ENCODE results near the gene RAB1B.
A peak's percentile ranks its signal among the peaks of the same experiment; 100 is the strongest.

The RAB1B gene

DNA sequence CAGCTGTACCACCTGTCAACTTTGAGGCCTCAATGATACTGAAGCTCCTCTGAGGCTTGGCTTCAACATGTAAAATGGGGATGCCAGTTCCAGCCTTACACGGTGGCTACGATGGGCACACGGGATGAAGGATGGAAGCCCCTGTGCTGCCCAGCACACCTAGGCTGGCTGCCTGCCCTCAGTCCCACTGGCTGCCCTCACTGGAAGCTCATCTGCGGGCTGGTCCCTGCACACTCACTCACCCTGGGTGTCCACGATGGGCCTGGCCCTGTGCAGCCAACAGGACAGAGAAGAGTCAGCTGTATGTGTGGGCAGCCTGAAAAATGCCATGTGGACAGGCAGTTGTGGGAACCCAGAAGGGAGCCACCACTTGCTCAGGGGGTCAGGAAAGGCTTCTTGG, 18.3 kb downstream of the RAB1B start:
- Histone ChIP-seq H3K27me3 (replicated peaks in 2 of 5; ENCODE audit: control insufficient read depth in 4 of 5, insufficient read depth in 5 of 5, low read length in 4 of 5) (peaks cover 0 to 17% (median 10%) of the 10 kb centered on the region in 5 experiments), H3K4me3 (ENCODE audit: control insufficient read depth in 1 of 7, extremely low read depth in 1 of 7, insufficient read depth in 4 of 7, low read depth in 2 of 7, low read length in 6 of 7) (no peak overlapping the region), H3K27ac (ENCODE audit: insufficient read depth in 1 of 2, low read depth in 1 of 2, low read length in 2 of 2, poor library complexity in 1 of 2, severe bottlenecking in 2 of 2) (no peak overlapping the region), H3K4me1 (ENCODE audit: control extremely low read depth in 1 of 4, control insufficient read depth in 4 of 4, insufficient read depth in 4 of 4, low read length in 3 of 4) (peaks cover 0 to 40% (median 36%) of the 10 kb centered on the region in 4 experiments), H3K36me3 (ENCODE audit: control insufficient read depth in 4 of 4, insufficient read depth in 4 of 4, low read length in 3 of 4) (peaks cover 0 to 8% (median 2%) of the 10 kb centered on the region in 4 experiments), H3K9me3 (ENCODE audit: control extremely low read depth in 1 of 5, control insufficient read depth in 4 of 5, insufficient read depth in 2 of 5, low read depth in 1 of 5, low read length in 4 of 5) (no peaks in the 10 kb centered on the region)
- 99% methylated on average over 5 of the region's 5 CpGs for WGBS (ENCODE audit: insufficient coverage)
- no peak for DNase-seq
- CTCF ChIA-PET: interaction anchor here (0.6 to 11.6 kb wide), 5 partner anchors 16 to 64 kb away, joined by 3 to 100 read pairs (median 14); no protein-coding TSS in a partner anchor
- POLR2A ChIA-PET: interaction anchor here (0.6 to 0.7 kb wide), 3 partner anchors 27 to 181 kb away, joined by 3 to 7 read pairs (median 4); no protein-coding TSS in a partner anchor

DNA sequence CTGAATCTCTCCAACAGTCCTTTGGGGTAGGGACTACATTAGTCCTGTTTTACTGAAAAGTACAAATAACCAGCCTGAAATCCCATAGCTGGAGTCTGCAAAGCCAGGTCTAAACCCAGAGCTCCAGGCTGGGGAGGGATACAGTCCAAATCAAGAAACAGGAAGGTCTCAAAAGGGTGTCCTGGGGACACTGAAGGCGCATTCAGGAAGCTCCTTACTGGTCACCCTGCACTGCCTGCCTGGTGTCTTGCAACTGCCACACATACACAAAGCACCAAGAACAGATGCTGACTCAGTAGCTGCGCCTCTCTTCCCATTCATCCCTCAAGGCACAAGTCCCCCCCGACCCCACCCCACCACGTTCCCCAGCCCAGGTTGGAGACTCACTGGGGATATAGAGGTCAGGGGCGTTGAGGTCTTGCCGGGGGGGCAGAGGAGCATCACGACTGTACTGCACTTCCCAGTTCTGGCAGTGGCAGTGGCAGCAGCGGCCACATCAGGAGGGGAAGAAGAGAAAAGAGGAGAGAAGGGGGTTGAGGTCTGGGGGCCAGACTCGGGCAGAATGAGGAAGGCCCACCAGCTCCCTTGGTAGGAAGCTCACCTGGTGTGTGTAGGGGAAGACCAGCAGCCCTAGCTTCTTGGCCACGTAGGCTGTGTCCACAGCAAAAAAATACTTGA, 18.9 kb downstream of the RAB1B start:
- H3K4me1 ChIP-seq (ENCODE audit: control extremely low read depth in 1 of 4, control insufficient read depth in 4 of 4, insufficient read depth in 4 of 4, low read length in 3 of 4): peaks cover 0 to 42% (median 36%) of the 10 kb centered on the region in 4 experiments
- no peak for DNase-seq
- peak overlapping the region in 3 of 7 experiments; percentile 81 to 93 (median 90) for H3K4me3 ChIP-seq (ENCODE audit: control insufficient read depth in 1 of 7, extremely low read depth in 1 of 7, insufficient read depth in 4 of 7, low read depth in 2 of 7, low read length in 6 of 7)
- H3K36me3 ChIP-seq (ENCODE audit: control insufficient read depth in 4 of 4, insufficient read depth in 4 of 4, low read length in 3 of 4): peaks cover 0 to 8% (median 2%) of the 10 kb centered on the region in 4 experiments
- H3K9me3 ChIP-seq (ENCODE audit: control extremely low read depth in 1 of 5, control insufficient read depth in 4 of 5, insufficient read depth in 2 of 5, low read depth in 1 of 5, low read length in 4 of 5): no peaks in the 10 kb centered on the region
- POLR2A ChIA-PET: interaction anchor here (0.6 kb wide), 2 partner anchors 118 to 180 kb away, joined by 3 to 4 read pairs; no protein-coding TSS in a partner anchor
- 65% methylated on average over 5 of the region's 10 CpGs for WGBS (ENCODE audit: insufficient coverage)
- H3K27ac ChIP-seq (ENCODE audit: insufficient read depth in 1 of 2, low read depth in 1 of 2, low read length in 2 of 2, poor library complexity in 1 of 2, severe bottlenecking in 2 of 2): no peak overlapping the region
- CTCF ChIA-PET: interaction anchor here (1.2 to 11.6 kb wide), 7 partner anchors 16 to 87 kb away, joined by 3 to 100 read pairs (median 7); partner anchors contain the start of gene RIN1
- H3K27me3 ChIP-seq (replicated peaks in 2 of 5; ENCODE audit: control insufficient read depth in 4 of 5, insufficient read depth in 5 of 5, low read length in 4 of 5): peaks cover 0 to 23% (median 10%) of the 10 kb centered on the region in 5 experiments

DNA sequence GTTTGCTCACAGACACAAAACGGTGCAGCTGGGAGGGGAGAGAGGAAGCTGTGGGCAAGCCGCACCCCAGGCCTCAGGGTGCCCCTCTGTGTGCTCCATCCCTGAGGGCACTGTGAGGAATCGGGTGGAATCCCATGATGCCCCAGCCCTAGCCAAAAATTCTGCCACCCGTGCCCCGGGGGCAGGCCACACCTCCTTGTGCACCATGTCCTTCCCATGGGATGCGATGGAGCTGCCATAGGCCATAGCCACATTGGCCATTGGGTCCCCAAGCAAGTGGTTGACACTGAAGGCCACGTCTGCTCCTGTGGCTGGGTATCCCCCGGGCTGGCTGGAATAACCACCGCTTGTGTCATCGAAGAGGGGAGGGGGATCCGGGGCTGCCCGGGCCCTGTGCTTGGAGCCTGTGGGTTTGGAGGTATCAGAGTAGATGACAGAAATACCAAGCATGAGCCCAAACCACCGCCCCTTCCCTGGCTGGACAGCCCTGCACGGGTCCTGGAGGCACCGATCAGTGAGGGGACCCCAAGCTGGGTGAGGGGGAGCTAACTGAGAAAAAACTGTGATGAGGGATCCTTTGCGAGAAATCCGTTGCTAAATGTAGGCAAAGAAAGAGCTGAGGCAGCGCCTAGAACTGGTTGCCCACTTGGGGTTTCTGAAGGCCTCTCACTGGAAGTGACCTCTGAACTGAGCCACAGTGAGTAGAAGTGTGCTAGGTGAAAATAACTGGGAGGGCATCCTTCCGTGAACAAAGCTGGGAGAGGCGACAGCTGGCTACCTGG, 19.6 kb downstream of the RAB1B start:
- Histone ChIP-seq H3K9me3 (ENCODE audit: control extremely low read depth in 1 of 5, control insufficient read depth in 4 of 5, insufficient read depth in 2 of 5, low read depth in 1 of 5, low read length in 4 of 5) (no peaks in the 10 kb centered on the region), H3K4me1 (ENCODE audit: control extremely low read depth in 1 of 4, control insufficient read depth in 4 of 4, insufficient read depth in 4 of 4, low read length in 3 of 4) (peaks cover 0 to 37% (median 32%) of the 10 kb centered on the region in 4 experiments), H3K36me3 (ENCODE audit: control insufficient read depth in 4 of 4, insufficient read depth in 4 of 4, low read length in 3 of 4) (peaks cover 0 to 8% (median 2%) of the 10 kb centered on the region in 4 experiments), H3K27me3 (replicated peaks in 2 of 5; ENCODE audit: control insufficient read depth in 4 of 5, insufficient read depth in 5 of 5, low read length in 4 of 5) (peaks cover 0 to 30% (median 17%) of the 10 kb centered on the region in 5 experiments), H3K4me3 (ENCODE audit: control insufficient read depth in 1 of 7, extremely low read depth in 1 of 7, insufficient read depth in 4 of 7, low read depth in 2 of 7, low read length in 6 of 7) (peak overlapping the region; percentile 64 to 93 (median 80)), H3K27ac (ENCODE audit: insufficient read depth in 1 of 2, low read depth in 1 of 2, low read length in 2 of 2, poor library complexity in 1 of 2, severe bottlenecking in 2 of 2) (peak overlapping the region; percentile 33 to 83)
- ChIA-PET POLR2A (interaction anchor here (1.2 kb wide), 1 partner anchor 56 kb away, joined by 5 read pairs; no protein-coding TSS in a partner anchor), CTCF (interaction anchor here (1.2 to 11.6 kb wide), 9 partner anchors 17 to 88 kb away, joined by 3 to 100 read pairs (median 7); partner anchors contain the start of gene RIN1)
- no peak for DNase-seq
- WGBS (ENCODE audit: insufficient coverage): 60% methylated on average over 18 of the region's 20 CpGs

DNA sequence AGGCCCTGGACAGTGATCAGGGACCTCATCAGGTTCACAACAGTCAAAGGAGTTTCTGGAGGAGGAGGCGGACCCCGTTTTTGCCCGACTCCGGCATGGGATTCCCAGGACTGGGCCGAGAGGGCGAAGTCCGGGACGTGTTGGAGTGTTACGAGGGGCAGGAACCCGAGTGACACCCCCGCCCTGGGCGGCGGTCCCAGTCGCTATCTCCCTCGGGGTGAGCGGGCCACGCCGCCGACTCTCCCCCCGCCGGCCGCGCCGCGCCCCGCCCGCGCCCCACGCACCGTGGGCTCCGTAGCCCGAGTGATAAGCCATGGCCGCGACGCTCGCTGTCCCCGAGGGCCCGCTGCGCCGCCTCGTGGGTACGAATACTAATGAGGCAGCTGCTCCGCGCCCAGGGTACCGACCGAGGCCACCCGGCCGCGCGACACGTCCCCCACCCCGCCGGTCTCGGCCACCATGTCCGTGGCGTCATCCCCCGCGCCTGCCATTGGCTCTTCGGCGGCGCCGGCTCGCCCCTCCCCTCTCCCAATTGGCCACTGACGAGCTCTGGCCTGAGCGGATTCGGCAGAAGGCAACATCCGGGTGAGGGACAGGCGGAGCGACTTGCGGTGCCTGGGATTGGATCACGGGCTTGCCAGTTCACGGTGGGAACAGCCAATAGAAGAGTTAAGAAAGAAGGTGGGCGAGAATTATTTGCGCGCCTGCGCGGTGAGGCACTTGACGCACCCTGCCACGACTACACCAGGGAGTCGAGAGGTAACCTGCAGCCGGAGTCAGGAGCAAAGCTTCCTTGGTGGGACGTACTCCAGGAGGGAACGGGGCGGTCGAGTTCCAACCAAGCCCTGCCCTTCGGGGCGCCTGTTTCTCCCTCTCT, 20.5 kb downstream of the RAB1B start, which contains the start of gene YIF1A:
Gene YIF1A, minus strand, starts transcription at position 473 of the 877 bp plus-strand sequence. Its CDS starts 158 bp downstream, at position 315.
- H3K36me3 ChIP-seq (ENCODE audit: control insufficient read depth in 4 of 4, insufficient read depth in 4 of 4, low read length in 3 of 4): peaks cover 0 to 8% (median 2%) of the 10 kb centered on the region in 4 experiments
- H3K27me3 ChIP-seq (replicated peaks in 2 of 5; ENCODE audit: control insufficient read depth in 4 of 5, insufficient read depth in 5 of 5, low read length in 4 of 5): peaks cover 0 to 39% (median 17%) of the 10 kb centered on the region in 5 experiments
- peak; percentile 99 to 100 (median 99) for DNase-seq
- peaks cover 0 to 37% (median 32%) of the 10 kb centered on the region in 4 experiments for H3K4me1 ChIP-seq (ENCODE audit: control extremely low read depth in 1 of 4, control insufficient read depth in 4 of 4, insufficient read depth in 4 of 4, low read length in 3 of 4)
- H3K9me3 ChIP-seq (ENCODE audit: control extremely low read depth in 1 of 5, control insufficient read depth in 4 of 5, insufficient read depth in 2 of 5, low read depth in 1 of 5, low read length in 4 of 5): no peaks in the 10 kb centered on the region
- ChIA-PET CTCF (interaction anchor here (0.6 to 11.6 kb wide), 10 partner anchors 9 to 93 kb away, joined by 3 to 100 read pairs (median 6); partner anchors contain the start of gene RIN1), POLR2A (interaction anchor here (0.6 to 1.2 kb wide), 5 partner anchors 10 to 369 kb away, joined by 3 to 5 read pairs (median 4); no protein-coding TSS in a partner anchor)
- 0% methylated on average over 82 of the region's 87 CpGs for WGBS (ENCODE audit: insufficient coverage)
- H3K27ac ChIP-seq (ENCODE audit: insufficient read depth in 1 of 2, low read depth in 1 of 2, low read length in 2 of 2, poor library complexity in 1 of 2, severe bottlenecking in 2 of 2): peak within 1 kb of the TSS; percentile 33 to 83
- peak within 1 kb of the TSS; percentile 64 to 93 (median 80) for H3K4me3 ChIP-seq (ENCODE audit: control insufficient read depth in 1 of 7, extremely low read depth in 1 of 7, insufficient read depth in 4 of 7, low read depth in 2 of 7, low read length in 6 of 7)

DNA sequence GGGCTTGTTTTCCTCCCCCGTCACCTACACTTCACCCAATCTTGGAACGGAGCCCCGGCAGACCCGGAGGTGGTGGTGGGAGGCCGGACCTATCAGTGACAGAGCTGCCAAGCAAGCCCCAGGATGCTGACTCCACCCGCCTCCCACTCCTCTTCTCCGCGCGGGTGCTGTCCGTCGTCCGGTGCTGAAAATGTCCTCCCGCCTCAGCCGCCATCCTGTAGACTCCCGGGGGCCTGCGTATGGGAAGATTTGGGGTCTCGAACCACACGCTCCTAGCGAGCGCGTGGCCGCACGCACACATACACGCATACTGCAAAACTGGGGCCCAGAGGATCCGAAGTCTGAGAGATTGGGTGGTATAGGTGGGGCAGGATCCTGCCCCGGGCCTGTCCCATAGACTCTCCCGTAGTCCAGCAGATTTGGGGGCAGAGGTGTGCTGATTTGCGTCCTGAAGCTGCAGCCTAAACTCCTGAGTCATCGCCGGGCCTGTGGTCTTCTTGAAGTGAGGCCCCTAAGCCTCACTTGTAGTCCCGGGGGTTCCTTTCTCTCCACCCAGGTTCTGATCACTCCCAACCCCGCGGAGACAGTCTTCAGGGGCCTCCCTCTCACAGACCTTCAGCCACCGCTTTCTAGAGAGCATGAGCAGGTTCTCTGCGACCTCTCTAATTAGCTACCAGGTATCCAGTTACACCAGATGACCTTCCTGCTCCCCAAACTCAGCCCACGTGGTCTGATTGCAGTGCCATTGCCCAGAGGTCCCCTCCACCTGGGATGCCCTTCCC, 21.3 kb downstream of the RAB1B start:
- Histone ChIP-seq H3K4me3 (ENCODE audit: control insufficient read depth in 1 of 7, extremely low read depth in 1 of 7, insufficient read depth in 4 of 7, low read depth in 2 of 7, low read length in 6 of 7) (peak overlapping the region; percentile 13 to 93 (median 80)), H3K27ac (ENCODE audit: insufficient read depth in 1 of 2, low read depth in 1 of 2, low read length in 2 of 2, poor library complexity in 1 of 2, severe bottlenecking in 2 of 2) (peak overlapping the region in 1 of 2 experiments; percentile 74), H3K4me1 (ENCODE audit: control extremely low read depth in 1 of 4, control insufficient read depth in 4 of 4, insufficient read depth in 4 of 4, low read length in 3 of 4) (peaks cover 0 to 37% (median 32%) of the 10 kb centered on the region in 4 experiments), H3K9me3 (ENCODE audit: control extremely low read depth in 1 of 5, control insufficient read depth in 4 of 5, insufficient read depth in 2 of 5, low read depth in 1 of 5, low read length in 4 of 5) (no peaks in the 10 kb centered on the region), H3K27me3 (replicated peaks in 2 of 5; ENCODE audit: control insufficient read depth in 4 of 5, insufficient read depth in 5 of 5, low read length in 4 of 5) (peaks cover 0 to 47% (median 17%) of the 10 kb centered on the region in 5 experiments), H3K36me3 (ENCODE audit: control insufficient read depth in 4 of 4, insufficient read depth in 4 of 4, low read length in 3 of 4) (peaks cover 0 to 3% (median 2%) of the 10 kb centered on the region in 4 experiments)
- 24% methylated on average over 15 of the region's 36 CpGs for WGBS (ENCODE audit: insufficient coverage)
- ChIA-PET POLR2A (interaction anchor here (0.6 to 1.2 kb wide), 4 partner anchors 11 to 55 kb away, joined by 3 to 5 read pairs (median 4); no protein-coding TSS in a partner anchor), CTCF (interaction anchor here (0.6 to 11.6 kb wide), 9 partner anchors 9 to 94 kb away, joined by 3 to 100 read pairs (median 6); no protein-coding TSS in a partner anchor)
- peak; percentile 75 to 92 (median 89) for DNase-seq
